GM21423 (cell line): ENCODE results near the gene DNAJC22.
"Not testable (repeated sequence)": the region's sequence is repeated elsewhere in the genome, so short reads cannot be mapped to it uniquely, and the experiment has no call there.

Experiments used
- ATAC-seq: cut with Tn5 transposase; IDR thresholded peaks from one replicate; pipeline ENCODE4 v1.9.1; 2021; ENCODE audit warnings: mild to moderate bottlenecking, moderate library complexity; ENCODE audit not compliant: unreplicated experiment

DNAJC22 gene

DNA sequence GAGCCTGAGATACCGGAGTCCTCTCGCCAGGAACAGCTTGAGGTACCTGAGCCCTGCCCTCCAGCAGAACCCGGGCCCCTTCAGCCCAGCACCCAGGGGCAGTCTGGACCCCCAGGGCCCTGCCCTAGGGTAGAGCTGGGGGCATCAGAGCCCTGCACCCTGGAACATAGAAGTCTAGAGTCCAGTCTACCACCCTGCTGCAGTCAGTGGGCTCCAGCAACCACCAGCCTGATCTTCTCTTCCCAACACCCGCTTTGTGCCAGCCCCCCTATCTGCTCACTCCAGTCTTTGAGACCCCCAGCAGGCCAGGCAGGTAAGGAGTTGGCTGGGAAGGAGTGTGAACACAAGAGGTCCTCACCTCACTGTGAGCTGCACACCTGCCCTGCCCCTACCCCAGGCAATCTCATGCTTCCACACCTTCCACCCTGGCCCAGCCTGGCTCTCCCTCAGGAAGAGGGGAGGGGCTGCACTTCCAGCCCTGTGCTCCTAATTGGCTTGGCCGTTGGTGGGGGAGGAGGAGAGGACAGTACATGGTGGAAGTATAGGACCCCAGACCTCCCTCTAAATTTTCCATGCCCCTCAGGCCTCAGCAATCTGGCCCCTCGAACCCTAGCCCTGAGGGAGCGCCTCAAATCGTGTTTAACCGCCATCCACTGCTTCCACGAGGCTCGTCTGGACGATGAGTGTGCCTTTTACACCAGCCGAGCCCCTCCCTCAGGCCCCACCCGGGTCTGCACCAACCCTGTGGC is 15.9 kb upstream of the DNAJC22 start:
- ATAC-seq = no peak

DNA sequence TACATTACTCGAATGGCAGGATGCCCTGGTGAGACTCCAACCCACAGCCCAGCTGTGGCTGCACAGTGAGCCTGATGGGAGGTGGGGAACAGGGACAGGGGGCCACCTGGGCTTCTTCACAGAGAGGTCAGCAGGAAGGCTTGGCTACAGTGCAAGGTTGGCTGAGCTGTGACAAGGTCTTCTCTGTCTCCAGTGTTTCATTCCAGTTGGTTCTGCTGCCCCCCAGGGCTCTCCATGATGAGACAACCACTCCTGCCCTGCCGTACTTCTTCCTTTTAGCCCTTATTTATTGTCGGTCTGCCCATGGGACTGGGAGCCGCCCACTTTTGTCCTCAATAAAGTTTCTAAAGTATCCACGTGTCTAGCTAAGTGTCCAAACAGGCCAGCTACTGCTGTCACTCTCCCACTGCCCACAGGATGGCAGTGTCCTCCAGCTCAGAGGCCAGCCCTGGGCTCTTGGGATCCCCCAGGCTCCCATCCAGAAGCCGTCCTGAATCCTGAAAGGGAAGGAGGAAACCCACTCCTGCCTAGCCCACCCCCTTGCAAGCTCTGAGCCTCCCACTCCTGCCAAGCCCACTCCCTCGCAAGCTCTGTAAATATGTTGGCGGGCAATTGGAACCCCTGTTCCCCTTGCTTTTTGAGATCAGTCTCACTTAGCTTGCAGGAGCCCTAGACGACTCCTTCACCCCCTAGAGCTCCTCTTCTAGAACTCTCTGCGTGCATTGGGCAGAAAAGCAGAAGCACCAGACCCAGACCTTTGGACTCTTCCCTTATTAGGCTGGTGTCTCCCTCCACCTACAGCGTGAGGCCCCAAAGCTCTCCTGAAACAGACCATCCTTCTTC is 15.1 kb upstream of the DNAJC22 start:
- ATAC-seq = no peak

DNA sequence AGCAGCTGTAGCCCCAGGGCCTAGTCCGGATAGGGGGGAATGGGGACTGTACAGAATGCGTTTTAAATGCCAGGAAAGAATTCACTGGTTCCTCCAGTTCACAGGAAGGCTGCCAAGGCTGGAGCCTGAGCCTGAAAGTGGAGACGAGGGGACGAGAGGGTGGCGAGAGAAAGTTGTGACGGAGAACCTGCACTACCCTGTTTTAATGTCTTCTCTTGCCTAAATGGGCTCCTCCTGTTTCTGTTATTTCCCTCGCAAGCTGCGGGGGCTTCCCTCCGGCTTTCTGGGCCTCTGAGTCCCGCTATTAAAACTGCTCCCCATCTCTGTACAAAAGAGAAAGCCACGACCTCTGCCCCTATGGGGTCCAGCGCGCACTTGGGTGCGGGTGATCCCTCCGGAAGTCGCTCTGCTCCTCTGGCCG is 14.2 kb upstream of the DNAJC22 start:
- ATAC-seq = no peak

DNA sequence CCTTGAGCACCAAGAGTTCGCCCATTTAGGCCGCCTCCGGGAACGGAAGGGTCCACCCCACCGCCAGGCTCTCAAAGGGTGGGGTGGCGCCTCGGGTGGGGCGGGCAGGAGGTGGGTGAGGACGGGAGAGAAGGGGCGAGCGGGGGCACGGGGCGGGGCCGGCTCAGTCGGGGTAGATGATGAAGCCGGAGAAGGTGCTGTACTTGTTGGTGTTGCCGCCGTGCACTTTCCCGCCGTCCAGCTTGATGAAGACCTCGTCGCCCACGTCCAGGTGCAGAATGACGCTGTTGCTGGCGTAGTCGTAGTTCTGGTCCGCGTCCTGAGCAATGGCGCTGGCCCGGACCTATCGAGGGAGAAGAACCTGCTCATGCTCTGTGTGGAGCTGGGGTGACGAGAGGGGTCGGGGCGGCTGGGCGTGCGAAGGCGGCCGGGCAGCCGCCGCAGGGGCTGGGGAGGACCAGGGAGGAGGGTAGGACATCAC is 13.8 kb upstream of the DNAJC22 start:
- no peak for ATAC-seq

DNA sequence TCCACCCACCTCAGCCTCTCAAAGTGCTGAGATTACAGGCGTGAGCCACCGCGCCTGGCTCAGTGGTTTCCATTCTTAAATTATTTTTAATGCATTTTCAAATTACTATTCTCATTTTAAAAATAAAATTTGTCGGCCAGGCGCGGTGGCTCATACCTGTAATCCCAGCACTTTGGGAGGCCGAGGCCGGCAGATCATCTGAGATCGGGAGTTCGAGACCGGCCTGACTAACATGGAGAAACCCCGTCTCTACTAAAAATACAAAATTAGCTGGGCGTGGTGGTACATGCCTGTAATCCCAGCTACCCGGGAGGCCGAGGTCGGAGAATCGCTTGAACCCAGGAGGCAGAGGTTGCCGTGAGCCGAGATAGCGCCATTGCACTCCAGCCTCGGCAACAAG is 12.9 kb upstream of the DNAJC22 start:
- ATAC-seq = not testable (repeated sequence)

DNA sequence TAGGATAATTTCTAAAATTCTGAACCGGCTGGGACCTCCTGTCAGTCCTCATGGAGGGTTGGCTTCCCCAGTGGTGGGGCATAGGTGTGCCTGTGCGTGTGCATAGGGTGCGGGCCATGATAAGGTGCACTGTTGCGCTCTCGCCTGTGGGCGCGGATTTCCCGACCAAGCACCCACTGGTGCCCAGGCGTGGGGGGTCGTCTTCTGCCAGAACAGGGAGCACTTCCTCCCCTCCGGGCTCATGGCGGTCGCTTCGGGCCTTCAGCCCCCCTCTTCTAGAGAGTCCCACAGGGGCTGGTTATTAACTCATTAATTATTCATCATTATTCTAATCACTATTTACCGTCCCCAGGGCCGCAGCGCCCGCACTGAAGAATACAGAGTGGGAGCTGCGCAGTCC is 12.5 kb upstream of the DNAJC22 start:
- no peak for ATAC-seq

DNA sequence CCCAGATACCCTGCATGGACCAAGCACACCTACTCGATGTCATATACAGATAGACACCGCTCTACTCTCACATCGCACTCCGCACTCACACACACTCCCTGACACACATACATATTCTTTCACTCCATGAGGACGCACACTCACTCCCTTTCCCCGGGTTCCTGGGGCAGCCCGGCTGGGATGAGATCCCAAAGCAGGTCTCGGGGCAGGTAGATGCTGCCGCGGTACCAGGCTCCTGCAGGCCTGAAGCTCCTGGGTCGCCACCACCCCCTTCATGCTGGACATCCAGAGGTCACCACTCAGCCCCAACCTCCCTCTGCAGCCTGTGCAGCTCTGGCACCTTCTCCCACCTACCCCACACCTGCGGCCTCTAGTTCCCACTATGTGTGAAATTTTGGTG is 12.0 kb upstream of the DNAJC22 start:
- no peak for ATAC-seq

DNA sequence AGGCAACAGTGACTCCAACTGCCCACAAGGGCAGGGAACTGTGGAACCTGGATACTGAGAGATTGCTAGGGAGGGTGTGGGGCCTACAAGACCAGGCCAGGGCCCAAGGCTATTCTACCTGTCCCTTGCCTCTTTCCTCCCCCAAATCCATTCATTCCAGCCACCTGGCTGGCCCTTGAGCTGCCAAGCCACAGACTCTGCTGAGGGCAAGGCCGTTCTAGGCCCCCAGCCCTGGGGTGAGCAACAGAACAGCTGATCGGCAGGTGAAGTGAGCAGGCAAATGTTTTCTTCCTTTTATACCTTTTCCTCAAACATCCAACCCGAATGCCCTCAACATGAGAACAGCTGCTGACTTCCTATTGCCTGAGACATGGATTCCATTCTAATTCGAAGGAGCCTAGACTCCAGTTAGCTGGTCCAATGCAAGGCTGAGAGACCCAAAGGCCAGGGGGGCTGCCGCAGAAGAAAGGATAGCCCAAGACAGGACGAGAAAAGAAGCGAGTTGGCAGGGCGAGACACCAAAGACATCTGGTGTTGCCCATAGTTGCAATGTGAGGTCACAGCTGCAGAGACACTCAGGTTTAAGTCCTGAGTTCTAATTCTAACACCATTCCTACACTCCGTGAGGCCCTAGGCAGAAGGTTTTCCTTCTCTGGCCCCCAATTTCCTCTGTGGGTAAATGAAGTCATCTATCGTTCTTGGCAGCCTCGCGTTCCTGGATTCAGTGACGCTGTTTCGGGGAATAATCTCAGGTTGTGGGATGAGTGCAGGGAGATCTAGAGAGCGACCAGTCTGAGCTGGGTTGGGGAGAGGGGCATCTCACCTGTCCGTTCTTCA is 11.4 kb upstream of the DNAJC22 start:
- ATAC-seq = no peak

DNA sequence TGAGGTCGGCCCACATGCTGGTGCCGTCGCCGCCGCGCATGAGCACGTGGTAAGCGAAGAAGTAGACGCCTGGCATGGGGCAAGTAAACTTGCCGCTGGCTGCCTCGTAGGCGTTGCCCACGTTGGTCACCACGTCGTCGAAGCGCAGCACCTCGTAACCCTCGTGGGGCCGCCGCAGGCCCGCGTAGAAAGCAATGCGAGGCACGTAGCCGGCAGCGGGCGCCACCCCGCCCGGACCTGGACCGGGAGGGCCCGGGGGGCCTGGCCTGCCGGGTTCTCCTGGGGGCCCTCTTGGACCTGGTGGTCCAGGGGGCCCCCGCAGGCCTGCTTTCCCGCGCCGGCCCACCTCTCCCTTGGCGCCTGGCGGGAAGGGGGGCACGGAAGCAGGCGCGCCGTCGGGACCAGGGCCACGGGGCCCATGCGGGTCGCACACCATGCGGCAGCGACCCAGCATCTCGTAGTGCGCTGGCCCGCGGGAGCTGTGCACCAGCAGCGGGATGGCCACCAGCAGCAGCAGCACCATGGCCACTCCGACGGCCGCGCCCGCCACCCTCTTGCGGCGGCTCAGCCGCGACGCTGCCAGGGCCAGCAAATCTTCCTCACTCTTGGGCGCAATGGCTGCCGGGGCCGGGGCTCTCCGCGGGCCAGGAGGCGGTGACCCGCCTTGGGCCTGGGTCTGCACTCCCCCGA is 10.6 kb upstream of the DNAJC22 start:
- no peak for ATAC-seq

DNA sequence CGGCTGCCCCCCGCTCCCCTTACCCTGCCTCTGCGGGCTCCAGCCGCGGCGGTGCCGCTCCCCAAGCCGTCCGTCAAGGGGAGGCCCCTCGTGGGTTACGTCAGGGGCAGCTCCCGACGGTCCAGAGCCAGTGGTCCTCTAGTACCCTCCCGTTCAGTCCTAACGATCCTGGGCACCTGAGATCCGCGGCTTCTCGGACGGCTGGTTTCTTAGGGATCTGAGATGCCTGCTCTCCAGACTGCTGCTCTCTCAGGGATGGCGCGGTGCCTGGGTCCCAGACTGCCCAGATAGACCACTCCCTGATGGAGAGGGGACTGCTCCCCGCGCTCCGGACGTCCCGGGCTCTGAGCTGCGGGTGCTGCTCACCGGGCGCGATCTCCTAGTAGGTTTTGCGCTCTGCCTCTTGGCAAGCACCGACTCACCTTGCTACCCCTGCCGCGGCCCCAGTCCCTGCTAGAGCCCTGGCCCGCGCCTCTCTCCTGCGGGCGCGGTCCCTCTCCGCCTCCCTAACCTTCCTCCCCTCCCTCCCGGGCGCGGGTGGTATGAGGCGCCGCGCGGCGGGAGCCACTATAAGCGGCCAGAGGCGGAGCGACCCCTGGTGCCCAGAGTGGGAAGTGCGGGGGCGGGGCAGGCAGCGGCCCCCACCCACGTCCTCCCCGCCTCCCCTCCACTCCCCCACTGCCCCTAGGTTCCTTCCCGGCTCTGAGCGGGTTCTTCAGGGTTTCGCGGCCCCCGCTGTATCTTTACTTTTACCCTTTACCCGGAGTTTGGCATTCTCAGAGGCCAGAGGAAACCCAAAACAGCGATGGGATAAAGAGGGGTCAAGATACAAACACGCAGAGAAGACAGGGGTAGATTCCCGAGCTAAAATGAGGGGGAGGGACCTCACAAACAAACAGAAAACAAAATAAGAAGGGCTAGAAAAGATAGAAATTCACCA is 9.8 kb upstream of the DNAJC22 start, which contains the start of gene C1QL4:
Gene C1QL4, minus strand, starts transcription at position 544 of the 940 bp plus-strand sequence. CDS start 711 bp downstream, outside the sequence.
- no peak for ATAC-seq

DNA sequence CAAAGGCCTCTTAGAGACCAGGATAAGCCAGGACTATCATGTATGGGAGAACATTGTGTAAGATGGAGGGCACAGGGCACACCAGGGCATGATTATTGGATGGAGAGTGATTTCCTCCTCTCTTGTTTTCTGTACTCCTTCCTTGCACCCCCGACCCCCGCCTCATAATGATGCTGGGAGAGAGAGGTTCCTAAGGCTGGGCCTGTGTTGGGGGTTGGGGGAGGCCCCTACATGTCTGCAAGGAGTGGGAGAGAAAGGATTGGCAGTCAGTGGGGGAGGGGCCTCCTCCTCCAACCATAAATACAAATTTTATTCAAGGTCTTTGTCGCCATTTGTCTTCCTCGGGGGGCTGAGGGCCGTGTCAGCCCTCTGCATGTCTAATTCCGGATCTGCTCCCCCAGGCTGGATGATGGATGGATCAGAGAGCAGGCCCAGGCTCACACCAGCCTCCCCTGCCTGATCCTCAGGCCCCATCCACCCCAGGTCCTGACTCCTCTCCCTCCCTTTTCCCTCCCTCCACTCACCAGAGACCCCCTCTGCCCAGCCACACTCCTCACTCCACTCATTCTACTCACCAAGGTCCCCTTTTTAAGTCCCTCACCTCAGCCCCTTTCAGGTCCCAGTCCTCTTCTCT is 7.7 kb upstream of the DNAJC22 start:
- ATAC-seq = no peak

DNA sequence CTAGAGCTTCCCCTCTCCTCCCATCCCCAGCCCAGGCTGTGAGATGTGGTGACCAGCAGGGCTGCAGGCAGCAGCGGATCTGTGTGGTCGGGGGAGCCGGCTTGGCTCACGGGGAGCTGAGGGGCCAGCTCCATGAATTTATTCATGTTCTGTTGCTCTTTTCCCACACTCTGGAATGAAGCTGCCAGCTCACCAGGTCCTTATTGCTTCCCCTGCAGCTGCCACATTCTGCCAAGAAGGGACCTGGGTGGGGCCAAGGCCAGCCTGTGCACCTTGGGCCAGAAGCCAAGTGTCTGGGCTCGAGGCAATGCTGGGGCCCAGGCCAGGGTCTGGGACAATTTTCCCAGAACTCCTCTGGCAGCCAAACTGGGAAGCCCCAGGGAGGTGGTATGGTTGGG is 7.2 kb upstream of the DNAJC22 start:
- ATAC-seq = no peak

DNA sequence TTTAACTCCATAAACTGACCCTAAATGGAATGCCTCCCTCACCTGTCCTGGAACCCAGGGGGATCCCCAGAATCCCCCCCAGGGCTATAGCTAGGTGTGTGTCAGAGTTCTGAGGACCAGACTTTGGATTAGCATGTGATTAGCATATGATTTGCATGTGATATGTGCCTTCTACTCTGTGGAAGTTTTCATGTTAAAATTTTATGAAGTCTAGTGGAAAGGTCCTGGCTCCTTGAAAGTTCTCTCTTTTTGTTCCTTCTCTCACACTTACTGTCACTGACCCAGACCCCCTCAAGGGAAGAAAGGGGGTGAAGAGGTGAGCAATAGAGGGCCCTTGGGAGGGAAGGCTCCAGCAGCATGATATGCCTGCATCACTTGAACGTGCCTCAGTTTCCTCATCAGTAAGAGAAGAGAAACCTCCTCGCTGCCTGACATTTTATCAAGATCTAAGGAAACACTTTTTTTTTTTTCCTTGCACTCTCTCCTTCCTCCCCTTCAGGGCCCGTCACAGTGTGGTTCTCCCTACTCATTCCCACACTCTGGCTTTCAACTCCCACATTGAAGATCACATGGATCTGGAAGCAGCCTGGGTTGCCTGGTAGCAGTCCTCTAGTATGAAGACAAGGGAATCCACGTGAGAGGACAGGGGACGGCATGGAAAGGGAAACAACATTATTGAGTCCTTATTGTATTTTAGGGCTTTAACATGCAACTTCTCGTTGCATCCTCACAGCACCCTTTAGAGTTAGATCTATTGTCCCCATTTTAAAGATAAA is 6.4 kb upstream of the DNAJC22 start:
- no peak for ATAC-seq

DNA sequence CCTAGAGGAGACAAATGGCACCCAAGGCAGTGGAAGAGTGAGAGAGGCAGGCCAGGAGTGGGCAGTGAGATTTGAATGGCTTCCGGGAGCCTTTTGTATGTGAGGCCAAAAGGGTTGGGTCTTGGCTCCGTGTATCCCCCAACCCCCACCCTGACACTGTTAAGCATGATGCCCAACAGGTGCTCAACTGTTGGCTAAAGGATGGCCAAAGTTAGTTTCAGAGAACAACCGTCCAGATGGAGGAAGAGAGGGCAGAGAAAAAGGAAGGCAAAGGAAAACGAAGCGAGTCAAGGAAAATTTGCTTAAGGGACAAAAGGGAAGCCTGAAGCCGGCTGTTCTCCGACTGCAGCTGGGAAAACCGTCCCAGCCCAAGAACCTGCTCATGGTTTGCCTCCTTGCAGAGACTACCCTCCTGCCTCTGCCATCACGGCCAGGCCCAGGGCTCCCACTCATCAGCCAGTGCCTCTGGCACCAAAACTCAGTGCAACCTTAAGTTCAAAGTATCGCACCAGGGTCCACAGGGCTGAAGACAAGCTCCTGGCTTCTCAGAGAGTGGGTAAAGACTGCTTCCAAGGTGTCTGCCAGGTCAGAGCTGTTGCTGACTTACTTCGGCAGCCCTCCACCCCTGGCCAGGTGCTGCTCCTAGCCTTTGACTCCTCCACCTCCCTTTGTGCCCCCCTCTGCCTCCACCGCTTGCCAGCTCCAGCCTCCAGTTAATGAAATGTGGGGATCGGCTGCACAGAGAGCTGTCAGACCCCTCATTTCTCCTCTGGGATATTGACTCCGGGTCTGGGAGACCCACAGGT is 5.5 kb upstream of the DNAJC22 start:
- ATAC-seq = no peak

DNA sequence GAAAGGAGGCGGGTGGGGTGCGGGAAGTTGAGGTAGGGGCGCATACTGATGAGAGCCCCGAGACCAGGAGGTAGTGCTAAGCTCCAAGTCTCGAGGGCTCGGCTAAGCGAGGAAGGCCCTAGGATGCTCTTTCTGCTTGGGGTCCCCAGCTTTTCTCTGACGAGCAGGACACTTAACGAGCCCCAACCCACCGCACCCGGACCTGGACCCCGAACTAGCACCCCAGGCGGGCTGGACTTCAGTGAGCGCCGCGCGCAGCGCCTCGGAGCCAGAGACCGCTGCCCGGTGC is 5.0 kb upstream of the DNAJC22 start:
- ATAC-seq = no peak

DNA sequence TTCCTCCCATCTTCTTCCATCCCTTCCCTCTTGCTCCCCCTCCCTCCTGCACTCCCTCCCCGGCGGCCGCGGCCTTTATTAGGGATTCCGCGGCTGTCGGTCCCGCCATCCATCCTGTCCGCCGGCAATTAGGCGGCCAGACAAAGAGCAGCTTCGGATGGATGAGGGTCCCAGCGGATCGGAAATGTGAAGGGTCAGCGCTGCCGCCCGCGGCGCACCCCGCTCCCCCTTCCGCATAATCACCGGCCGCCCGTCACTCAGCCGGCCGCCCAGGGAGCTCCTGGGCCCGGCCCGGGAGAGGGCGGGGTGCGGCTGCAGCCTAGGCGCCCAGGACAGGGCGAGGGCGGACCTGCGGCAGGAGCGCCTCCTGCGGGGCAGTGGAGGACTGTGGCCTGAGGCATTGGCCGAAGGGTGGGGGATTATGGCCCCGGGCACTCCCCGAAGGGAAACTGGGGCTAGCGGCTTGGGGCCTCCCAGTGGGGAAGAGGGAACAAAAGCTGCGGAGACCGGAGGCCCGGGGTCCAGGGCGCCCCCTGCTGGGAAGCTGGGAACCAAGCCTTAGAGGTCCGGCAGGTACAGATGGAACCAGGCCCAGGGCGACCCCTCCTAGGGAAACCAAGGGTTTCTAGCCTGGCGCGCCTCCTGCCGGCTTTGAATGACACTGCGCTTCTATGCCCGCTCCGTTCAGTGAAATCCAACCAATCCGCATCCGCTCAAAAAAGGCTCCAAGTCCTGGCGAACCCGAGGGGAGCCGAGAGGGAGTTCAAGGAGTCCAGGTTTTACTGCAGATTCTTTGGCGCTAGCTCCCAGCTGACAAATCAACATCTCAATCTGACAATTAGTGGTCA is 4.4 kb upstream of the DNAJC22 start:
- no peak for ATAC-seq
